ENCODE results near the gene SLC25A34. TPM values are rescaled to one million over a fixed set of nuclear protein-coding genes. Genes with fewer than 3 reads are reported as not detected.

The SLC25A34 gene
- total and polyA plus RNA-seq, 10 of the 15 experiments (the other 5 are each of a cell fraction or from before 2014, with no cell fraction given): 0.02 to 1.6 (median 0.39) TPM

- in situ Hi-C loops (cut with MboI): no loop called here
- Histone ChIP-seq H3K79me2 (ENCODE audit: control insufficient read depth, insufficient read depth, low read length) (no peaks in the 10 kb centered on the region), H3K4me3 (no peak overlapping the region), H3K27ac (ENCODE audit: control insufficient read depth, insufficient read depth) (no peak overlapping the region), H3K9me3 (replicated peaks; ENCODE audit: control insufficient read depth, insufficient read depth, low read length) (no peaks in the 10 kb centered on the region), H3K27me3 (replicated peaks in 1 of 2; ENCODE audit: control insufficient read depth in 2 of 2, insufficient read depth in 2 of 2, low read length in 1 of 2) (peaks cover 8 to 22% of the 10 kb centered on the region in 2 experiments; a peak in 3 of 4 replicates), H3K4me1 (ENCODE audit: control insufficient read depth, insufficient read depth, low read length) (no peaks in the 10 kb centered on the region), H3K36me3 (ENCODE audit: control insufficient read depth in 2 of 2, insufficient read depth in 2 of 2, low read length in 1 of 2) (no peaks in the 10 kb centered on the region), H3K4me2 (ENCODE audit: control insufficient read depth, insufficient read depth) (no peak overlapping the region), H2AFZ (ENCODE audit: control insufficient read depth, low read depth, low read length) (no peak overlapping the region), H4K20me1 (ENCODE audit: control insufficient read depth, insufficient read depth) (no peaks in the 10 kb centered on the region), H3K9ac (ENCODE audit: control insufficient read depth, insufficient read depth, low read length) (no peak overlapping the region)
- DNase-seq (ENCODE audit: low read depth, low spot score): no peak
- ChIA-PET CTCF (no interaction called here), POLR2A (interaction anchor here (0.6 kb wide), 1 partner anchor 552 kb away, joined by 3 read pairs; no protein-coding TSS in a partner anchor), SMC1A (ENCODE audit: uncharacterized antibody, unreplicated experiment) (no interaction called here), RAD21 (ENCODE audit: unreplicated experiment) (no interaction called here)
- peak; percentile 14 for ATAC-seq
- 11% methylated on average over 21 of the region's 21 CpGs for WGBS (ENCODE audit: insufficient coverage, insufficient replicate concordance, low lambda C conversion rate, missing lambda C conversion rate)
- intact Hi-C loops (cut with micrococcal nuclease; ENCODE audit: unreplicated experiment): no loop called here
- BruUV-seq (replicated peaks): no TSS peak
- FAIRE-seq: no peak
- TF ChIP-seq PML (IDR thresholded peaks at IDR 0.05; ENCODE audit: low read length) (no peak), TAF1 (IDR thresholded peaks at IDR 0.05; ENCODE audit: borderline replicate concordance, low read depth, low read length) (no peak), ZBTB4 (CRISPR knock-in tag; IDR thresholded peaks at IDR 0.05) (no peak), DPF2 (IDR thresholded peaks at IDR 0.05) (no peak), ZBTB11 (CRISPR knock-in tag; IDR thresholded peaks at IDR 0.05) (no peak), MAX (IDR thresholded peaks at IDR 0.05; ENCODE audit: low read depth, low read length) (no peak), ATF2 (IDR thresholded peaks at IDR 0.05; ENCODE audit: low read length) (no peak)
- TF ChIP-seq, protein P1, sequence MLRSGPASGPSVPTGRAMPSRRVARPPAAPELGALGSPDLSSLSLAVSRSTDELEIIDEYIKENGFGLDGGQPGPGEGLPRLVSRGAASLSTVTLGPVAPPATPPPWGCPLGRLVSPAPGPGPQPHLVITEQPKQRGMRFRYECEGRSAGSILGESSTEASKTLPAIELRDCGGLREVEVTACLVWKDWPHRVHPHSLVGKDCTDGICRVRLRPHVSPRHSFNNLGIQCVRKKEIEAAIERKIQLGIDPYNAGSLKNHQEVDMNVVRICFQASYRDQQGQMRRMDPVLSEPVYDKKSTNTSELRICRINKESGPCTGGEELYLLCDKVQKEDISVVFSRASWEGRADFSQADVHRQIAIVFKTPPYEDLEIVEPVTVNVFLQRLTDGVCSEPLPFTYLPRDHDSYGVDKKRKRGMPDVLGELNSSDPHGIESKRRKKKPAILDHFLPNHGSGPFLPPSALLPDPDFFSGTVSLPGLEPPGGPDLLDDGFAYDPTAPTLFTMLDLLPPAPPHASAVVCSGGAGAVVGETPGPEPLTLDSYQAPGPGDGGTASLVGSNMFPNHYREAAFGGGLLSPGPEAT (IDR thresholded peaks at IDR 0.05; ENCODE audit: low read depth): no peak
- TF ChIP-seq, protein P2, sequence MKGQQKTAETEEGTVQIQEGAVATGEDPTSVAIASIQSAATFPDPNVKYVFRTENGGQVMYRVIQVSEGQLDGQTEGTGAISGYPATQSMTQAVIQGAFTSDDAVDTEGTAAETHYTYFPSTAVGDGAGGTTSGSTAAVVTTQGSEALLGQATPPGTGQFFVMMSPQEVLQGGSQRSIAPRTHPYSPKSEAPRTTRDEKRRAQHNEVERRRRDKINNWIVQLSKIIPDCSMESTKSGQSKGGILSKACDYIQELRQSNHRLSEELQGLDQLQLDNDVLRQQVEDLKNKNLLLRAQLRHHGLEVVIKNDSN (IDR thresholded peaks at IDR 0.05; ENCODE audit: borderline replicate concordance, extremely low read length, insufficient read depth, low read depth, low read length): no peak
Measured at GRCh38 chr1:15756143-15757015, 20.3 kb downstream of the SLC25A34 start.

All from GM12878 (cell line).